K562 (cell line): ENCODE data around the gene YPEL1. TPM values are rescaled to one million over a fixed set of nuclear protein-coding genes. Genes with fewer than 3 reads are reported as not detected.

Experiments used
- ATAC-seq: fragments of 200-7000 bp; cut with Tn5 transposase; 3 replicates; pipeline ENCODE4 v1.9.1; 2020; ENCODE audit warnings: moderate library complexity
- BruUV-seq: library from RNA; stranded (reverse); fragments of 400-500 nt; replicated peaks from 2 replicates; lab custom pipeline; 2021; lab: Mats Ljungman, UMichigan
- CTCF ChIA-PET: fragments of 300-600 bp; formaldehyde crosslinking; extraction: SDS; loops from one replicate; lab custom pipeline; 2021; ENCODE audit warnings: low intra/inter-chr PET ratio; lab: Yijun Ruan, JAX
- POLR2A ChIA-PET: fragments of 300-600, 350-650 bp; sonication (Branson Sonifier 250); formaldehyde crosslinking; extraction: SDS; loops from one replicate; lab custom pipeline; 2021; ENCODE audit warnings: antibody characterized with exemption, inconsistent platforms; lab: Yijun Ruan, JAX
- DNase-seq, 4 experiments: peaks; one replicate each; pipeline versions ENCODE4 v3.0.0 to v3.0.0-alpha.2; 2011 to 2018; ENCODE audit warnings: low spot score in 3 of 4, mixed read lengths in 3 of 4; ENCODE audit errors: extremely low read depth in 1 of 4
- FAIRE-seq: peaks from 2 replicates; lab custom pipeline; 2011; peaks lifted over from hg19 to GRCh38; lab: Jason Lieb, UNC
- H2AFZ ChIP-seq: 2 replicates; pipeline ENCODE4 v1.6.0; 2011; ENCODE audit warnings: low read depth, low read length, control low read depth, inconsistent platforms
- H3K27ac ChIP-seq: fragments of 200-600 bp; 3 replicates; pipeline ENCODE4 v1.8.0; 2011; ENCODE audit warnings: low read depth, mild to moderate bottlenecking, control low read depth, inconsistent platforms, low read length, moderate library complexity, mixed read lengths; ENCODE audit errors: extremely low read depth
- H3K27me3 ChIP-seq, 2 experiments: fragments of 300-600 bp in 1 of 2; 2 replicates in 1 of 2; 3 replicates in 1 of 2; pipeline versions ENCODE4 v1.6.0 to v1.8.0; 2011; ENCODE audit warnings: inconsistent platforms in 2 of 2, low read length in 2 of 2, mild to moderate bottlenecking in 1 of 2, mixed read lengths in 1 of 2, moderate library complexity in 1 of 2; ENCODE audit not compliant: control insufficient read depth in 2 of 2, insufficient read depth in 2 of 2
- H3K36me3 ChIP-seq: fragments of 300-600 bp; 3 replicates; pipeline ENCODE4 v1.8.0; 2011; ENCODE audit warnings: mild to moderate bottlenecking, low read length, inconsistent platforms; ENCODE audit not compliant: control insufficient read depth, insufficient read depth
- H3K4me1 ChIP-seq, 2 experiments: fragments of 200-600 bp in 1 of 2; replicated peaks in 1 of 2; 2 replicates in 1 of 2; 3 replicates in 1 of 2; pipeline versions ENCODE4 v1.5.1 to v1.8.0; 2011; ENCODE audit warnings: inconsistent platforms in 2 of 2, low read length in 2 of 2, mild to moderate bottlenecking in 1 of 2, mixed read lengths in 1 of 2, moderate library complexity in 1 of 2; ENCODE audit not compliant: control insufficient read depth in 2 of 2, insufficient read depth in 2 of 2
- H3K4me2 ChIP-seq: 2 replicates; pipeline ENCODE4 v1.6.1; 2011; ENCODE audit warnings: low read length, control low read depth, inconsistent platforms, mixed read lengths; ENCODE audit not compliant: insufficient read depth
- H3K4me3 ChIP-seq: fragments of 200-600 bp; sonication (generic), shearing (Covaris generic); 2 replicates; pipeline ENCODE4 v1.5.1; 2016; ENCODE audit warnings: control low read depth, inconsistent platforms
- H3K79me2 ChIP-seq: fragments of 200-600 bp; 3 replicates; pipeline ENCODE4 v1.8.0; 2011; ENCODE audit warnings: low read length, inconsistent platforms; ENCODE audit not compliant: control insufficient read depth, insufficient read depth
- H3K9ac ChIP-seq, 2 experiments: 2 replicates each; pipeline versions ENCODE4 v1.6.0 to v1.6.1; 2011; ENCODE audit warnings: low read depth in 2 of 2, low read length in 2 of 2, control low read depth in 1 of 2, inconsistent platforms in 1 of 2, mild to moderate bottlenecking in 1 of 2, mixed read lengths in 1 of 2; ENCODE audit not compliant: insufficient read depth in 1 of 2
- H3K9me1 ChIP-seq: one replicate; pipeline ENCODE4 v1.6.0; 2011; ENCODE audit warnings: inconsistent platforms, mild to moderate bottlenecking, low read length, moderate library complexity; ENCODE audit not compliant: control insufficient read depth, insufficient read depth
- H3K9me3 ChIP-seq: replicated peaks from 2 replicates; pipeline ENCODE4 v1.5.1; 2011; ENCODE audit warnings: low read depth, low read length, inconsistent platforms; ENCODE audit not compliant: control insufficient read depth, insufficient read depth
- H4K20me1 ChIP-seq: replicated peaks from 2 replicates; pipeline ENCODE4 v1.6.1; 2011; ENCODE audit warnings: low read length, inconsistent platforms, mixed read lengths; ENCODE audit not compliant: control insufficient read depth, insufficient read depth
- CREB1 ChIP-seq, 2 experiments: sonication (generic) in 1 of 2; formaldehyde crosslinking in 1 of 2; IDR thresholded peaks; 2 replicates each; pipeline versions ENCODE4 v1.6.1 to v1.8.0; 2012 to 2022; ENCODE audit warnings: inconsistent platforms in 1 of 2, mild to moderate bottlenecking in 1 of 2, missing genetic modification reagents in 1 of 2, moderate library complexity in 1 of 2
- HDAC6 ChIP-seq: IDR thresholded peaks from 2 replicates; pipeline ENCODE4 v1.6.1; 2012; ENCODE audit warnings: low read depth, mild to moderate bottlenecking, control low read depth, inconsistent platforms, low read length, moderate library complexity
- KLF1 ChIP-seq: fragments of 450-650 bp; IDR thresholded peaks from 2 replicates; pipeline ENCODE4 v1.6.1; 2016; ENCODE audit warnings: missing genetic modification characterization, missing compliant biosample characterization
- MAFG ChIP-seq: fragments of 450-650 bp; conservative IDR thresholded peaks from 2 replicates; pipeline ENCODE4 v1.6.1; 2016; ENCODE audit warnings: missing genetic modification characterization, missing compliant biosample characterization
- MECOM ChIP-seq: fragments of 250-450 bp; sonication (Bioruptor Pico); IDR thresholded peaks from 2 replicates; pipeline ENCODE4 v1.8.0; 2022; ENCODE audit warnings: inconsistent platforms
- MEF2D ChIP-seq: conservative IDR thresholded peaks from 2 replicates; pipeline ENCODE4 v1.6.1; 2016; ENCODE audit warnings: low read depth, missing genetic modification characterization, missing compliant biosample characterization
- MLX ChIP-seq, 2 experiments: fragments of 450-650 bp in 1 of 2; sonication (generic) in 1 of 2; formaldehyde crosslinking; conservative IDR thresholded peaks; 2 replicates each; pipeline versions ENCODE4 v1.4.0 to v1.8.1; 2020 to 2022; ENCODE audit warnings: mild to moderate bottlenecking in 1 of 2, missing genetic modification reagents in 1 of 2
- PHB ChIP-seq: fragments of 250-450 bp; sonication (Bioruptor Pico); IDR thresholded peaks from 2 replicates; pipeline ENCODE4 v1.5.0; 2021
- PREB ChIP-seq: sonication (generic); formaldehyde crosslinking; IDR thresholded peaks from 2 replicates; pipeline ENCODE4 v1.8.1; 2023; ENCODE audit warnings: mild to moderate bottlenecking, missing genetic modification reagents
- SAFB2 ChIP-seq: fragments of 200-400 bp; formaldehyde crosslinking; IDR thresholded peaks from 2 replicates; pipeline ENCODE4 v1.6.1; 2018; ENCODE audit warnings: borderline replicate concordance, low read length, low read depth, moderate library complexity; ENCODE audit not compliant: severe bottlenecking
- SETDB1 ChIP-seq: IDR thresholded peaks from one replicate; pipeline ENCODE4 v1.6.1; 2012; ENCODE audit warnings: low read length, control low read depth, inconsistent platforms
- SIN3A ChIP-seq, 2 experiments: fragments of 150-350 bp in 1 of 2; IDR thresholded peaks; 2 replicates each; pipeline ENCODE4 v1.6.1; 2011 to 2016; ENCODE audit warnings: borderline replicate concordance in 2 of 2, low read depth in 2 of 2, low read length in 2 of 2, mild to moderate bottlenecking in 2 of 2, moderate library complexity in 2 of 2; ENCODE audit not compliant: control insufficient read depth in 1 of 2
- SMC3 ChIP-seq: conservative IDR thresholded peaks from 2 replicates; pipeline ENCODE4 v1.6.1; 2011; ENCODE audit warnings: low read depth, low read length, improper control_type of control experiment; ENCODE audit not compliant: insufficient read depth
- TCF15 ChIP-seq: fragments of 250-450 bp; sonication (Bioruptor Pico); IDR thresholded peaks from 2 replicates; pipeline ENCODE4 v1.8.0; 2022; ENCODE audit warnings: moderate library complexity, mild to moderate bottlenecking, inconsistent platforms
- ZBTB1 ChIP-seq: sonication (generic); formaldehyde crosslinking; IDR thresholded peaks from 2 replicates; pipeline ENCODE4 v1.8.1; 2023; ENCODE audit warnings: missing genetic modification reagents, low read depth, mild to moderate bottlenecking, borderline replicate concordance
- ZNF165 ChIP-seq: fragments of 250-450 bp; sonication (Bioruptor Pico); IDR thresholded peaks from 2 replicates; pipeline ENCODE4 v1.4.0; 2020; ENCODE audit warnings: borderline replicate concordance
- ZNF830 ChIP-seq: fragments of 250-450 bp; sonication (Bioruptor Pico); IDR thresholded peaks from 2 replicates; pipeline ENCODE4 v1.5.0; 2021; ENCODE audit warnings: mild to moderate bottlenecking
- WGBS: fragments of 100-300 bp; shearing (Covaris generic); methylation state at CpG from one replicate; pipeline ENCODE4 v1.1.6; 2016; ENCODE audit warnings: low coverage, mixed read lengths; ENCODE audit not compliant: insufficient coverage; ENCODE audit errors: missing lambda C conversion rate; 5-methylcytosine and 5-hydroxymethylcytosine counted together
- in situ Hi-C: fragments of 300-500 bp; cut with MboI; formaldehyde crosslinking; loops from 4 replicates; pipeline ENCODE4 v1.15.0; 2018; ENCODE audit warnings: inconsistent platforms, mixed read lengths
- intact Hi-C: fragments of 100-400 bp; cut with micrococcal nuclease; formaldehyde crosslinking; loops from 2 replicates; pipeline ENCODE4 v1.14.2; 2022
- polyA plus RNA-seq, 8 experiments: library from polyadenylated mRNA; depleted of rRNA in 4 of 8; stranded (reverse) in 5 of 8; unstranded in 3 of 8; fragments of >200 nt; fragmentation: Nextera tagmentation in 2 of 8; fragmentation: Illumina TruSeq in 1 of 8; extraction: Ambion mirVana in 2 of 8; extraction: Trizol in 1 of 8; gene quantifications; 2 replicates each; pipeline versions ENCODE4 v1.2.1 to v1.2.3, GENCODE V29; 2011 to 2014; ENCODE audit warnings: inconsistent platforms in 1 of 8, missing spikeins in 1 of 8
- total RNA-seq, 7 experiments: library from RNA; depleted of rRNA in 6 of 7; stranded (reverse); fragments of >200 nt in 6 of 7; fragmentation: Illumina TruSeq in 2 of 7; extraction: Trizol in 2 of 7; gene quantifications; 2 replicates each; pipeline versions ENCODE4 v1.2.1 to v1.2.3, GENCODE V29; 2011 to 2021; ENCODE audit warnings: low replicate concordance in 1 of 7

The YPEL1 gene
- total and polyA plus RNA-seq, 9 of the 15 experiments (the other 6 are each of a cell fraction or from before 2014, with no cell fraction given), result 0.07 to 2.2 (median 0.46) TPM

GRCh38 chr22:21693333-21693998, 42.1 kb downstream of the YPEL1 start:
- Histone ChIP-seq H3K9me1 (peaks cover 3% of the 10 kb centered on the region), H3K9me3 (no peaks in the 10 kb centered on the region), H3K36me3 (peaks cover 83% of the 10 kb centered on the region), H3K27me3 (no peaks in the 10 kb centered on the region), H3K27ac (no peak overlapping the region), H3K4me1 (peaks cover 0 to 45% of the 10 kb centered on the region in 2 experiments; a peak in 2 of 5 replicates), H3K9ac (peak overlapping the region in 1 of 2 experiments; percentile 47; a peak in 2 of 4 replicates), H3K4me2 (no peak overlapping the region), H3K79me2 (no peaks in the 10 kb centered on the region), H4K20me1 (peaks cover 2% of the 10 kb centered on the region), H2AFZ (no peak overlapping the region), H3K4me3 (no peak overlapping the region)
- no TSS peak for BruUV-seq
- FAIRE-seq (no peak), ATAC-seq (no peak), DNase-seq (peak in 1 of 4 experiments; percentile 57)
- WGBS, result 83% methylated on average over 14 of the region's 14 CpGs
- ChIA-PET POLR2A (interaction anchor here (0.6 to 8.5 kb wide), 15 partner anchors 8 to 211 kb away, joined by 3 to 52 read pairs (median 4); partner anchors contain the start of genes CCDC116 and PPIL2), CTCF (no interaction called here)
- intact Hi-C loops, result no loop called here
- in situ Hi-C loops, result no loop called here
- peak; percentile 46 for TF ChIP-seq SETDB1
- no peak for TF ChIP-seq MECOM
- peak; percentile 89; the same call in 1 of the 2 replicates for TF ChIP-seq PHB
- TF ChIP-seq SMC3, result 0 out of 2 replicates have a peak, but pooled peaks have one; percentile 14
- TF ChIP-seq ZNF830, result peak; percentile 65
- 0 out of 4 replicates have a peak, but pooled peaks of 1 of the 2 experiments have one; percentile 22 for TF ChIP-seq SIN3A (IDR thresholded peaks at IDR 0.05; ENCODE audit: borderline replicate concordance in 2 of 2, control insufficient read depth in 1 of 2, low read depth in 2 of 2, low read length in 2 of 2)
- peak in 1 of 2 experiments; percentile 26; a peak in 1 of 4 replicates for TF ChIP-seq MLX (CRISPR knock-in tag; conservative IDR thresholded peaks at IDR 0.05)
- TF ChIP-seq HDAC6, result peak; percentile 36; the same call in 1 of the 2 replicates
- TF ChIP-seq TCF15 (CRISPR knock-in tag), result 0 out of 2 replicates have a peak, but pooled peaks have one; percentile 2
- 0 out of 2 replicates have a peak, but pooled peaks have one; percentile 56 for TF ChIP-seq ZBTB1
- no peak for TF ChIP-seq SAFB2
- 0 out of 2 replicates have a peak, but pooled peaks have one; percentile 4 for TF ChIP-seq PREB (CRISPR knock-in tag)
- TF ChIP-seq KLF1 (tag), result peak; percentile 45
- no peak for TF ChIP-seq CREB1 (IDR thresholded peaks at IDR 0.05)
- TF ChIP-seq CREB1 (CRISPR knock-in tag; IDR thresholded peaks at IDR 0.05), result peak; percentile 50; the same call in 1 of the 2 replicates
- no peak for TF ChIP-seq MEF2D (tag)
- TF ChIP-seq ZNF165 (CRISPR knock-in tag), result 0 out of 2 replicates have a peak, but pooled peaks have one; percentile 1
- no peak for TF ChIP-seq MAFG (tag)
